ENCODE measurements around the gene NPTXR.

NPTXR gene

DNA sequence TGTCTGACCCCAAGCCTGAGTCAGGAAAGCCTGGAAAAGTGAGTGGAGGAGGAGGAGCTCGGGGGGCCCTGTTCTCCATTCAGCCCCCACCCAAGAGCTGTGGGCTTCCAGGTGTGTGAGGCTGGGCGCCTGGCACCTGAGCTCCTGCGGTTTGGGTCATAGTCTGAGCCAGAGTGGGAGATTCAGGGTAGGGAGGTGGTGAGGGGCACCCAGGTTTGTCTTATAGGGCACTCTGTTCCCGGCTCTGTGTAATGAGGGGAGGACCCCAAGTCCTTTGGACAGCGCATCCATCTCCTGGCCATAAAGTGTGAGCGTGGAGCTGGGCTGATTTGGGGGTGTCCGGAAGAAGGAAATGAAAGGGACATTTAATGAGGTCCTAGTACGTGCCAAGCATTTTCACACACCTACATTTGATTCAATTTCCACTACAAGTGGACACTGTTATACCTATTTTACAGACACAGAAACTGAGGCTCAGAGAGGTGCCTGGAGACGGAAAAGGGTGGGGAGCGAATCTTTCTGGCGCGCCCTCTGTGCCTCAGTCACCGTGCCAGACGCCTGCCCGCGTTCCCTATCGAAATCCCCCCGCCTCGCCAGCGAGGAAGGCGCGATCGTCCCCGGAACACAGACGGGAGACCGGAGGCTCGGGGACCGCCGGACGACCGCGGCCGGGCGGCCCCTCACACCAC lies 1.2 kb downstream of the NPTXR start:
- H3K9me3 ChIP-seq (ENCODE audit: control insufficient read depth in 5 of 5, low read length in 5 of 5): no peaks in the 10 kb centered on the region
- no peak overlapping the region for H3K27ac ChIP-seq (ENCODE audit: low read depth, low read length)
- peaks cover 5 to 42% (median 28%) of the 10 kb centered on the region in 5 donors for H3K27me3 ChIP-seq (ENCODE audit: control insufficient read depth in 5 of 5, insufficient read depth in 4 of 5, low read length in 5 of 5)
- peak overlapping the region in 4 of 5 donors; percentile 11 to 66 (median 56) for H3K4me3 ChIP-seq (ENCODE audit: low read depth in 1 of 5, low read length in 5 of 5)
- H3K36me3 ChIP-seq (ENCODE audit: control insufficient read depth in 5 of 5, insufficient read depth in 5 of 5, low read length in 5 of 5): no peaks in the 10 kb centered on the region
- peak overlapping the region in 1 of 5 donors; percentile 39 for H3K9ac ChIP-seq (ENCODE audit: low read length in 5 of 5)
- peaks cover 0 to 16% (median 11%) of the 10 kb centered on the region in 5 donors for H3K4me1 ChIP-seq (ENCODE audit: control insufficient read depth in 5 of 5, insufficient read depth in 5 of 5, low read length in 5 of 5)

DNA sequence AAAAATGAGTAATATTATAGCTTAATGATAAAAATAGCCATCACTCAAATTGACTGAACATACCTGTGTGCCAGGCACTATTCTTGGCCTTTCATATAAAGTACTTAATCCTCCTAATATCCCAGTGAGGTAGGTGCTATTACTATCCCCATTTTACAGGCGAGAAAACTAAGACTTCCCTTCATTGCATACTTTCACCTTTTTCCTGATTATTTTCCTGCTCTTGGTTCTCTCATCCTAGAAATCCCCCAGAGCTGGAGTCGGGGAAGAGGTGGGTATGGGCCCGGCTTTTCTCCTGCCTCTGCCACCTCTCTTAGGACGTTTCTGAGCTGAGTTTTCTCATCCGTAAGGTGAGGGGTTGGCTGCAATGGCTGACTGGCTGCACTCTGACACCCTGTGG lies 2.2 kb downstream of the NPTXR start:
- Histone ChIP-seq H3K9ac (ENCODE audit: low read length in 5 of 5) (no peak overlapping the region), H3K27ac (ENCODE audit: low read depth, low read length) (no peak overlapping the region), H3K9me3 (ENCODE audit: control insufficient read depth in 5 of 5, low read length in 5 of 5) (no peaks in the 10 kb centered on the region), H3K4me3 (ENCODE audit: low read depth in 1 of 5, low read length in 5 of 5) (no peak overlapping the region), H3K4me1 (ENCODE audit: control insufficient read depth in 5 of 5, insufficient read depth in 5 of 5, low read length in 5 of 5) (peaks cover 0 to 16% (median 11%) of the 10 kb centered on the region in 5 donors), H3K27me3 (ENCODE audit: control insufficient read depth in 5 of 5, insufficient read depth in 4 of 5, low read length in 5 of 5) (peaks cover 5 to 46% (median 28%) of the 10 kb centered on the region in 5 donors), H3K36me3 (ENCODE audit: control insufficient read depth in 5 of 5, insufficient read depth in 5 of 5, low read length in 5 of 5) (no peaks in the 10 kb centered on the region)

DNA sequence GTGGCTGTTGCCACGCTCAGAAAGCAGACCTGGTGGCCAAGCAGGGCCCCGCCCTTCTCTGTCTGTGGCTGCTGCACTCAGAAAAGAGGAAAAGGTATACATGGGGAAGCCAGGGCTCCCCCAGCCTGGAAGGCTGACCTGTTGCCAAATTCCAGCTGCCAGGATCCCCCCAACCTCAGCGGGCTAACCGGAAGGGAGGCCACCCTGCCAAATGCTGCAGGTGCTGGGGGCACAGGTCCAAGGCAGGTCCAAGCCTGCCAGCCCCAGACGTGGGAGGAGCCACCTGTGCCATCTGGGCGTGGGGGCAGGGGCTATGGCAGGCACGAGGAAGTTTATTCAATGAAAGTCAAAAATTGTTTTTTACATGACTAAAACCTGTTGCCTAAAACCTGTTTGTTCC lies 2.6 kb downstream of the NPTXR start:
- Histone ChIP-seq H3K4me1 (ENCODE audit: control insufficient read depth in 5 of 5, insufficient read depth in 5 of 5, low read length in 5 of 5) (peaks cover 0 to 16% (median 11%) of the 10 kb centered on the region in 5 donors), H3K4me3 (ENCODE audit: low read depth in 1 of 5, low read length in 5 of 5) (no peak overlapping the region), H3K9ac (ENCODE audit: low read length in 5 of 5) (no peak overlapping the region), H3K27ac (ENCODE audit: low read depth, low read length) (no peak overlapping the region), H3K27me3 (ENCODE audit: control insufficient read depth in 5 of 5, insufficient read depth in 4 of 5, low read length in 5 of 5) (peaks cover 5 to 45% (median 31%) of the 10 kb centered on the region in 5 donors), H3K9me3 (ENCODE audit: control insufficient read depth in 5 of 5, low read length in 5 of 5) (no peaks in the 10 kb centered on the region), H3K36me3 (ENCODE audit: control insufficient read depth in 5 of 5, insufficient read depth in 5 of 5, low read length in 5 of 5) (no peaks in the 10 kb centered on the region)

DNA sequence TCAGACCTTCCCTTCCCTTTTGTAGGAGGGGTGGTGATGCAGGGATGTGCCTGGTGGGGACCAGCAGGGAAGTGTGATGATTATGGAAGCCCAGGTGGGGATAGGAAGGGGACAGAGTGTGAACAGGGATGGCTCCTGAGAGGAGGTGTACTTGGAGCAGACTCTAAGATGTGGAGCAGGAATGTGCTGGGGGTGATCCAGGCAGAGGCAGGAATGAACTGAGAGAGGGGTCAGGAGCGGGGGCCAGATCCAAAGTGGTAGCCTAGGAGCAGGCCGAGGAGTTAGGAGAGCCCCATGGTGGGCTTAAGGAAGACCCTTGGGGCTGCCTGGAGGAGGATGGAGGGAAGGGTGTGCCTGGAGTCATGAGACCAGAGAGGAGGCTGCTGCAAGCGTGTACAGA lies 3.7 kb downstream of the NPTXR start:
- peaks cover 14 to 53% (median 33%) of the 10 kb centered on the region in 5 donors for H3K27me3 ChIP-seq (ENCODE audit: control insufficient read depth in 5 of 5, insufficient read depth in 4 of 5, low read length in 5 of 5)

DNA sequence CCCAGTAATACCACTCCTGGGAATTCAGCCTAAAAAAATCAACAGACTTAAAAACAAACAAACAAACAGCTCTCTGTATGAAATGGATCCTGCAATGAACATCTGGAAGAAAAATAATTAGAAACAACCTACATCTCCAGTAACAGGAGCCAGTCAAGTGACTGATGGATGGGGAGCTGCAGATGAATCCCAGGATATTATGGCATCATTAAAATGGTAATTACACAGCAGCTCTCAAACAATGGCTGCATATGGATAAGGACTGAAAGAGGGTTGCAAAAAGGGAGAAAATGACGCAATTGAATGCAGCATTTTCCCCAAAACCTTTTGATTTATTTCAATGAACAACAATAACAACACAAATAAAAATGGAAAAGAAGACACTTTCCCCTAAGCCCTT lies 4.1 kb downstream of the NPTXR start:
- H3K36me3 ChIP-seq (ENCODE audit: control insufficient read depth in 5 of 5, insufficient read depth in 5 of 5, low read length in 5 of 5): no peaks in the 10 kb centered on the region
- peaks cover 14 to 52% (median 37%) of the 10 kb centered on the region in 5 donors for H3K27me3 ChIP-seq (ENCODE audit: control insufficient read depth in 5 of 5, insufficient read depth in 4 of 5, low read length in 5 of 5)
- H3K9me3 ChIP-seq (ENCODE audit: control insufficient read depth in 5 of 5, low read length in 5 of 5): no peaks in the 10 kb centered on the region
- H3K9ac ChIP-seq (ENCODE audit: low read length in 5 of 5): no peak overlapping the region
- H3K4me3 ChIP-seq (ENCODE audit: low read depth in 1 of 5, low read length in 5 of 5): no peak overlapping the region
- H3K4me1 ChIP-seq (ENCODE audit: control insufficient read depth in 5 of 5, insufficient read depth in 5 of 5, low read length in 5 of 5): peaks cover 0 to 16% (median 11%) of the 10 kb centered on the region in 5 donors
- no peak overlapping the region for H3K27ac ChIP-seq (ENCODE audit: low read depth, low read length)

More for the DNA sequence above, 3.7 kb downstream of the NPTXR start:
- Histone ChIP-seq H3K4me1 (ENCODE audit: control insufficient read depth in 5 of 5, insufficient read depth in 5 of 5, low read length in 5 of 5) (peaks cover 0 to 16% (median 11%) of the 10 kb centered on the region in 5 donors), H3K9me3 (ENCODE audit: control insufficient read depth in 5 of 5, low read length in 5 of 5) (no peaks in the 10 kb centered on the region), H3K9ac (ENCODE audit: low read length in 5 of 5) (no peak overlapping the region), H3K36me3 (ENCODE audit: control insufficient read depth in 5 of 5, insufficient read depth in 5 of 5, low read length in 5 of 5) (no peaks in the 10 kb centered on the region), H3K27ac (ENCODE audit: low read depth, low read length) (no peak overlapping the region), H3K4me3 (ENCODE audit: low read depth in 1 of 5, low read length in 5 of 5) (no peak overlapping the region)

DNA sequence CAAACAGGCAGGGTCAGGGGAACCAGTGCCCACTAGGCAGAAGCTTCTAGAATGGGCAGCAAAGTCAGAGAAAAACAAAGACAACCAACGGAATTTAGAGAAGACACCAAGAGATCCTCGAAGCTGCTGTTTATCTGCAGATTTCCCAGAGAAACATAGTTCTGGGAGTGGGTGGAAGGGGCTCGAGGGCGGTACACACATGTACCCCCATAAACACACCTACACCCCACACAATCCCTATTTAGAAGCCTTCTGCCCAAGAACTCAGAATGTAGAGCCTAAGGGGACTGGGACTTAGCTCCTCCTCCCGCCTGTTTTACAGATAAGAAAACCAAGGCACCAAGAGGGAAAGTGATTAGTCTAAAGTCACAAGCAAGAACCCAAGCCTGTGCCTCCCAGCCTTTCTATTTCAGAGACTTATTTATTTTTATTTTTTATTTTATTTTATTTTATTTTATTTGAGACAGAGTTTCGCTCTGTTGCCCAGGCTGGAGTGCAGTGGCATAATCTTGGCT lies 6.4 kb downstream of the NPTXR start:
- Histone ChIP-seq H3K27me3 (ENCODE audit: control insufficient read depth in 5 of 5, insufficient read depth in 4 of 5, low read length in 5 of 5) (peaks cover 14 to 47% (median 42%) of the 10 kb centered on the region in 5 donors), H3K4me3 (ENCODE audit: low read depth in 1 of 5, low read length in 5 of 5) (no peak overlapping the region), H3K27ac (ENCODE audit: low read depth, low read length) (no peak overlapping the region), H3K4me1 (ENCODE audit: control insufficient read depth in 5 of 5, insufficient read depth in 5 of 5, low read length in 5 of 5) (peaks cover 0 to 1% (median under 1%) of the 10 kb centered on the region in 5 donors), H3K9me3 (ENCODE audit: control insufficient read depth in 5 of 5, low read length in 5 of 5) (no peaks in the 10 kb centered on the region), H3K36me3 (ENCODE audit: control insufficient read depth in 5 of 5, insufficient read depth in 5 of 5, low read length in 5 of 5) (no peaks in the 10 kb centered on the region), H3K9ac (ENCODE audit: low read length in 5 of 5) (no peak overlapping the region)

DNA sequence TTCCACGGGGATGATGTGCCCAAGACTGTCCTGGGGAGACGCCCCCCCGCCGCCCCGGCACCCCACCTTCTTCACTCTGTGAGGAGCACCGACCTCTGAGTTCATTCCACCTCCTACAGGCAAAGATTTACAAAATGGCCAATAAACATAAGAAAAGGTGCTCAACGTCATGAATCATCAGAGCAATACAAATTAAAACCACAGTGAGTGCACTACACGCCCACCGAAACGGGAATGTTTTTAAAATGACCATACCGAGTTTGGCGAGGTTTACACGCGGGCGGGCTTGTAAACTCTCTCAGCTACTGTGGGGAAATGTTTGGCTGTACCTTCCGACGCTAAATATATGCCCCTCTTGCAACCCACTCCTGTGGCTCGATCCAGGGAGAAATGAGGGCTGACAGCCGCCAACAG lies 7.9 kb downstream of the NPTXR start:
- Histone ChIP-seq H3K36me3 (ENCODE audit: control insufficient read depth in 5 of 5, insufficient read depth in 5 of 5, low read length in 5 of 5) (no peaks in the 10 kb centered on the region), H3K9ac (ENCODE audit: low read length in 5 of 5) (no peak overlapping the region), H3K4me3 (ENCODE audit: low read depth in 1 of 5, low read length in 5 of 5) (no peak overlapping the region)

DNA sequence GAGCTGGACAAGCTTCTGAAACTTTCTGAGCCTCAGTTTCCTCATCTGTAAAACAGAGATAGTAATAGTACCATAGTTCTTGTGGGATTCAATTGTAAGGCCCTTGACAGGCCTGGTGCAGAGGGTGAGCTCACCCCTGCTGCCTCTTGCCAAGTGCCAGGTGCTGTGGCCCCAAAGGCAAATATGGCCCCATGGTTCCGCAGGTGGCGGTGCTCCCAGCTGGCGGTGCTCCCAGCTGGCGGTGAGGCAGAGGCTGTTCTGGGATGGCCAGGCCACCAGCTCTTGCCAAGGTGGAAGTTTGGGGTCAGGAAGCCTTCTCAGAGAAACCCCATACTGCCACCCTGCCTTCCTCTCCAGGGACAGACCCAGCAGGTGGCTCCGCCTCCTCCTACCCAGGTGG lies 8.8 kb downstream of the NPTXR start:
- Histone ChIP-seq H3K4me1 (ENCODE audit: control insufficient read depth in 5 of 5, insufficient read depth in 5 of 5, low read length in 5 of 5) (no peaks in the 10 kb centered on the region), H3K9ac (ENCODE audit: low read length in 5 of 5) (no peak overlapping the region), H3K4me3 (ENCODE audit: low read depth in 1 of 5, low read length in 5 of 5) (no peak overlapping the region), H3K27me3 (ENCODE audit: control insufficient read depth in 5 of 5, insufficient read depth in 4 of 5, low read length in 5 of 5) (peaks cover 9 to 25% (median 20%) of the 10 kb centered on the region in 5 donors), H3K27ac (ENCODE audit: low read depth, low read length) (no peak overlapping the region), H3K36me3 (ENCODE audit: control insufficient read depth in 5 of 5, insufficient read depth in 5 of 5, low read length in 5 of 5) (no peaks in the 10 kb centered on the region), H3K9me3 (ENCODE audit: control insufficient read depth in 5 of 5, low read length in 5 of 5) (no peaks in the 10 kb centered on the region)

More for the DNA sequence above, 7.9 kb downstream of the NPTXR start:
- H3K27ac ChIP-seq (ENCODE audit: low read depth, low read length): no peak overlapping the region
- H3K9me3 ChIP-seq (ENCODE audit: control insufficient read depth in 5 of 5, low read length in 5 of 5): no peaks in the 10 kb centered on the region
- peaks cover 9 to 35% (median 29%) of the 10 kb centered on the region in 5 donors for H3K27me3 ChIP-seq (ENCODE audit: control insufficient read depth in 5 of 5, insufficient read depth in 4 of 5, low read length in 5 of 5)
- no peaks in the 10 kb centered on the region for H3K4me1 ChIP-seq (ENCODE audit: control insufficient read depth in 5 of 5, insufficient read depth in 5 of 5, low read length in 5 of 5)

DNA sequence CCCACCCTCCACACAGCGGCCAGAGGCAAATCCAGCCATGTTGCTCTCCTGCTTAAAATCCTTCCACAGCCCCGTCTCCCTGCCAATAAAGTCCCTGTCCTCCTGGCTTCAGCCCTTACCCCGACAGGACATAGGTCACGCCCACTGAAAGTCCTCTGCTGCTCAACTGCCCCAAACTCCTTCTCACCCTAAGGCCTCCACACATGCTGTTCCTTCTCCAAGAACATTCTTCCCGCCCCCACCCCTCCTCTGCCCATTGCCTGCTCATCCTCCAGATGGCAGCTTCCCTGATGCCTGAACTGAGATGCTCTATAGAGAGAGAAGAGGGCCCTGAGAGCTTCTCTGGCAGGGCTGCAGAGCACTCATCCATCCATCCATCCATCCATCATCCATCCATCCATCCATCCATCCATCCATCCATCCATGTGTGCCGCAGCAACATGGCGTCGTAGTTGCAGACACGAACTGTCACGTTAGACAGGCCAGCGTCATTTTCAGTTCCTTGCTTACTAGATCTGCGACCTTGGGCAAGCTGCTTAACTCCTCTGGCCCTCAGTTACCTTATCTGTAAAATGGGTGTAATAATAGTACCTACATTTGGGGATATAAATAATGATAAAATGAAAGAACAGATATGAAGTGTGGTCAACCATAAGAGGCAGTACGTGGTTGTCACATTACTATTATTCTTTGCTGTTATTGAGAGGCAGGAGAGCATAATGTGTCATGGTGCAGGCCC lies 9.4 kb downstream of the NPTXR start:
- Histone ChIP-seq H3K4me3 (ENCODE audit: low read depth in 1 of 5, low read length in 5 of 5) (no peak overlapping the region), H3K9ac (ENCODE audit: low read length in 5 of 5) (no peak overlapping the region), H3K27me3 (ENCODE audit: control insufficient read depth in 5 of 5, insufficient read depth in 4 of 5, low read length in 5 of 5) (peaks cover 9 to 25% (median 19%) of the 10 kb centered on the region in 5 donors), H3K36me3 (ENCODE audit: control insufficient read depth in 5 of 5, insufficient read depth in 5 of 5, low read length in 5 of 5) (no peaks in the 10 kb centered on the region), H3K27ac (ENCODE audit: low read depth, low read length) (no peak overlapping the region), H3K9me3 (ENCODE audit: control insufficient read depth in 5 of 5, low read length in 5 of 5) (no peaks in the 10 kb centered on the region), H3K4me1 (ENCODE audit: control insufficient read depth in 5 of 5, insufficient read depth in 5 of 5, low read length in 5 of 5) (no peaks in the 10 kb centered on the region)

DNA sequence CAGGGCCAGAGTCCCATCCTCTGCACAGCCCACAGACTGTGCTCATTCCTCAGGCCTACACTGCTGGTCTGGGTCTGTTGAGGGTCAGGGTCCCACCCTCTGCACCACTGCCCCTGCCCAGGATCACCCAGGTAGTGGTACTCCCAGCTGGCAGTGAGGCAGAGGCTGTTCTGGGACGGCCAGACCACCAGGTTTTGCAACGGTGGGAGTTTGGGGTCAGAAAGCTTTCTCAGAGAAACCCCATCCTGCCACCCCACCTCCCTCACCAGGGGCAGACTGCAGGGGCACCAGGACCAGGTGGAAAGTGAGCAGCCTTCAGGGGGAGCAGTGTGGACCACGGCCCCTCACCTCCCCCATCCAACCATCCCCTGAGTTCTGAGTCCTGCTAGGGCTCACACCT lies 10.8 kb downstream of the NPTXR start:
- H3K9me3 ChIP-seq (ENCODE audit: control insufficient read depth in 5 of 5, low read length in 5 of 5): peaks cover 0 to 4% (median 0%) of the 10 kb centered on the region in 5 donors
- no peaks in the 10 kb centered on the region for H3K4me1 ChIP-seq (ENCODE audit: control insufficient read depth in 5 of 5, insufficient read depth in 5 of 5, low read length in 5 of 5)
- H3K4me3 ChIP-seq (ENCODE audit: low read depth in 1 of 5, low read length in 5 of 5): no peak overlapping the region
- H3K27me3 ChIP-seq (ENCODE audit: control insufficient read depth in 5 of 5, insufficient read depth in 4 of 5, low read length in 5 of 5): peaks cover 9 to 25% (median 19%) of the 10 kb centered on the region in 5 donors
- no peak overlapping the region for H3K9ac ChIP-seq (ENCODE audit: low read length in 5 of 5)
- no peaks in the 10 kb centered on the region for H3K36me3 ChIP-seq (ENCODE audit: control insufficient read depth in 5 of 5, insufficient read depth in 5 of 5, low read length in 5 of 5)
- H3K27ac ChIP-seq (ENCODE audit: low read depth, low read length): no peak overlapping the region

All from subcutaneous abdominal adipose tissue (tissue), 5 donors.